HG03175 (cell line): ENCODE results near the gene LAMP1.
"Not testable (repeated sequence)": the region's sequence is repeated elsewhere in the genome, so short reads cannot be mapped to it uniquely, and the experiment has no call there.

Source experiments
- ATAC-seq: cut with Tn5 transposase; IDR thresholded peaks from one replicate; pipeline ENCODE4 v1.9.1; 2021; ENCODE audit warnings: mild to moderate bottlenecking, moderate library complexity; ENCODE audit not compliant: unreplicated experiment

Gene LAMP1

DNA sequence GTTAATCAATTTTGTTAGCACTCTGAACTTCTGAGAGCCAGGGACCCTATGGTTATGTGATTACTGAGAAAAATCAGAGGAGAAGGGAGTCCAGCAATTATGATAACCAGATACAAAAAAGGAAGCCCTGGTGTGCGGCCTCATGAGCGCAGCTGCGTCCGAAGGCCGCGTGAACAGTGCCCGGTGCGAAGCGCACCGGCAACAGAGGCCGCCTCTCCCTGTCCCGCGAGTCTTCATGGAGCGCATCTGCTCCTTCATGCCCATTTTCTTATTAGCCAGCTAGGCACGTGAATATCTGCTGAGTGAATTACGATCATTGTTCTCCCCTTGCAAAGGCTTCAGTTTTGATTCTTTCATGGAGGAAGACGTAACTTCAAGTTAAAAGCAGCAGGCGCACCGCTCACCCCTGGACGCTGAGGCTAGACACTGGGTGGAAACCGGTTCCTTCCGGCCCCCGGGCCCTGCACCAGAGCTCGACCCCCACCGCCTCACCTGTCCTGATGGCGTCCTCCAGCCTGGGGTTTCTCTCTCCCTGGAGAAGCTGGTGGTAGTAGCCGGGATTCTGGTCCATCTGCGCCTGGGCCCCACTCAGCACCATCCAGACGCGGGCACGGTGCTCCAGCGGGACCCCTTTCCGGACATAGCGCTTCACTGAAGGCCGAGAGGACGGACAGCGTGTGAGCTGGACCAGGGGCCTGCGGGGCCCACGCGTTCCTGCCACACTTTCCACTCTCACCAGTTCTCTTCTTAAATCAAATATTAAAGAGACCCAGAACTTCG, 58.0 kb downstream of the LAMP1 start:
- ATAC-seq, result no peak

DNA sequence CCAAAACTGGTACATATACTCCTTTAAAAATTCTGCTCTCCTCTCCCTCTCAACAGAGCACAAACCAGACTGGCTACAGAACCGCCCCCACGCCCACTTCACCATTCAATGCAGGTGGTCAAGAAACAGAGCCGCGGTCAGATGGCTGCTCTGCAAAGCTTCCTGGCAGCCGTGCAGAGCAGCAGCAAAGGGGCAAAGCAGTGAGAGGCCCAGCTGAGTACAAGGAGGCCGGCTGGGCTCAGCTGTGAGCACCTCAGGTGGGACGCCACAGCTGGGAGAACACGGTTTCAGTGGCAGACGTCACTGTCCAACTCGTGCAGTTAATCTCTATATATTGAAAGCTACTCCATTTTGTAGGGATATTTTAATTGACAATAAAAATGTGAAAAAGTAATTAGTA, 58.6 kb downstream of the LAMP1 start:
- no peak for ATAC-seq

DNA sequence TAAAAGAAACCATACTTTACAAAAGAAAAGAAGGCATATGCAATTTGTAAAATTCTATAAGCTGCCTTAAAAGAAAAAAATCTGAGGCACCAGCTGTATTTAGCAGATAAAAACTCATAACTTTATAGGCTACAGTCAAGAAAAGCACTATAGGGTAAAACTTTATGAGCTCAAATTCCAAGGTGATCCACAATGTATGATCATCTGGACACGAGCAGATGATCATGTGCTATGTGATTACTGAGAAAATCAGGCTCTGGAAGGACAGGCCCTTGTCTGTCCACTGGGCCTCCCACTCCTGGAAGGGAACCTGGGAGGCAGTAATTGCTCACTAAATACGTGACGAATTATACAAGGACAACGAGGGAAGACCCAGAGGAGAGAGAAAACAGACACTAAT, 59.6 kb downstream of the LAMP1 start:
- no peak for ATAC-seq

DNA sequence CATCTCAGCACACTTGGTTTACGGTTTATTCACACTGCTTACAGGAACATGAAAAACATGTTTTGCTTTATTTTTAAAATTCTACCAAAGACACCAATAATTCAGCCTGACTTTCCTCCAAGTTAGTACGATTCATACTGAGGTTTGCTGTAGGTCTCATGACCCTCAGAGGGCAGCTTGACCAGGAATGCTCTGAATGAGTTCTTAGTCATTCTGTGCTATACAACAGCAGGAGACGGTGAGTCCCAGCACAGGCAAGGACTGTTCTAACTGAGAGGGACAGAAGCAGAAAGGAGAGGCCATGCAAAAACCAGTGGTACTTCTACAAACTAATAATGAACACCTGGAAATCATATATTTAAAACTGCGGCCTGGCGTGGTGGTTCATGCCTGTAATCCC, 60.5 kb downstream of the LAMP1 start:
- ATAC-seq, result no peak

DNA sequence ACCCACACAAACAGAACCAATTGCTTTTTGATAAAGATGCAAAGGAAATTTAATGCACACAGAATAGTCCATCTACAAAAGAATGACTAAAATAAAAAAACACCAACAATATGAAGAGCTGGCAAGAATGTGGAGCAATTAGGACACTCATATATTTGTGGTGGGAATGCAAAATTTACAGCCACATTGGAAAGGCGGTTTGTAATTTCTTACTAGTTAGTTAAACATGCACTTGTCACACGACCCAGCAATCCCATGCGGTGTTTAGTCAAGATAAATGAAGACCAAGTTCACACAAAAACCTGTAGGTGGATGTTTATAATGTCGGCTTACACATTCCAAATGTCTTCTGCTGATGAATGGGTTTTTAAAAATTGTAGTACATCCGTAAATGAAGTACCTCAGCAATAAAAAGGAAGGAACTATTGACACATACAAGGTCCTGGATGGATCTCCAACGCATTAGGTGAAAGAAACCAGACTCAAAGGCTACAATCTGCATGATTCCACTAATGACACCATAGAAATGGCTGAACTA, 61.7 kb downstream of the LAMP1 start:
- no peak for ATAC-seq

DNA sequence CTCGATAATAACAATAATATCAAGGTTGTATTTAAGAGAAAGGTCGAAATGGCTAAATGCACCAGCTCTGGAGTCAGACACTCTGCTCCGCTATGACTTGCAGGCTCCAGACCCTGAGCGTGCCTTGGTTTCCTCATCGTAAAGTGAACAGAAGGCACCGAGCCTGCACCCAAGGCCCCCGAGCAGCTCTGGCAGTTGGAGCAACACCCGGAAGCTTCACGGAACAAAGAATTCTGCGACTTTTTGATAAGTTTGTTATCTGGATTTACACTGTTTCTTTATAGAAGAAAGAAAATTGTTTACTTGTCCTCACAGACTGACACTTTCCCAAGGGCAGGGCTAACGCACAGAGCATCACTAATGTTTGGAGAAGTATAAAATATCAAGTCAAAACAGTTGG, 62.5 kb downstream of the LAMP1 start:
- ATAC-seq, result no peak

DNA sequence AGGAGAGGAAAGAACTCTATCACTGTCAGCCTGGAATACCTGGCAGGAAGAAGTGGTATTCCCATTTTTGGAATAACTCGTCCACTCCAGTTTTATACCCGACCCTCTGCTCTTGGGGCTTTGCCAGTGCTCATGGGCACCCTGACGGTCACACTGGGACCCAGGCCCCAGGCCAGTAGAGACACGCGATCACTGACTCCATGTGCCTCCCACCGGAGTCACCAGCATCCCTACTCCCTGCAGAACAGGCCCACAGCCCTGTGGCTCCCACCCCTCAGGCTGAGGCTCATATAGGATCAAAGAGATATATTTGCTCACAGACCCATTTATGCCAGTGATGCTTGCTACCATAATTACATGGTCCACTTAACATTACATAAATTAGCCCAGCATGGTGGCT, 63.4 kb downstream of the LAMP1 start:
- no peak for ATAC-seq

DNA sequence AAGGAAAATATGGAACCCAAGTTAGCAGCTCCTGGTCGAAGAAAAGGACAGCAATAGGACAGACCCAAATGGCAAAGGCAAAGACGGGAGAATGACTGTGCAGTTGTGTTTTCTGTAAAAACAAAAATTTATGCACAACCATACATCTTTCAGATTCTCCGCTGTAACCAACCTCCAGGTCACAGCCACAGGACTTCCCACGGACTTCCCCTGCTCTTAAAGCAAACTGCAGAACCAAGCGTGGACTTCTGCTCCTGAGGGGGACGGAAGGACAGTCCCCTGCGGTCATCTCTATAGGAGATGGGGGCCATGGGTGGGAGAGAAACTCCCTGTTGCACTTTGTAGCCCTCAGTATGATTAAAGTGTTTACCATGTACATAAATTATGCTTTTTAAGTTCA, 64.4 kb downstream of the LAMP1 start:
- ATAC-seq, result no peak

DNA sequence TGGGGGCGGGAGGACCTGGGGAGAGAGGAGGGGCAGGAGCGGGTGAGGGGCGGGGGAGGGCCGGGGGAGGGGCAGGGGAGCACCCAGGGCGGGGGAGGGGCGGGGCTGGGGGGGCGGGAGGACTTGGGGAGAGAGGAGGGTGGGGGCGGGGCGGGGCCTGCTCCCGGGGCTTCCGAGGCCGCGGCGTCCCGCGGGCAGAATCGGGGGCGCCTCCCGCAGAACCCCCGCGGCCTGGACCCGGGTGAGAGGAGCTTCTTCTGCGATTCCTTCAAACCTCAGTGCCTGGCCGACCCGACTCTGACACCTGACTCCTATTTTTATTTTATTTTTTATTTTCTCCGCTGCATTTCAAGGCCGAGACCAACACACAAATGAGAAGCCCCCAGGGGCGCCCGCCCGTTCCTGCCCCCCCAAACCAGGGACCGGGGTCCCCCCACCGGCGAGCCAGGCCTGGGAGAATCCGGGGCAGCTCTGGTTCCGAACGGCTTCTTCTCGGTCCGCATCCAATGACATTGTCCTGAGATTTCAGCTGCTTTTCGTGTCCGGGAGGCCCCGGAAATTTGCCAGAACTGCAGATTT, 67.4 kb downstream of the LAMP1 start:
- ATAC-seq, result no peak

DNA sequence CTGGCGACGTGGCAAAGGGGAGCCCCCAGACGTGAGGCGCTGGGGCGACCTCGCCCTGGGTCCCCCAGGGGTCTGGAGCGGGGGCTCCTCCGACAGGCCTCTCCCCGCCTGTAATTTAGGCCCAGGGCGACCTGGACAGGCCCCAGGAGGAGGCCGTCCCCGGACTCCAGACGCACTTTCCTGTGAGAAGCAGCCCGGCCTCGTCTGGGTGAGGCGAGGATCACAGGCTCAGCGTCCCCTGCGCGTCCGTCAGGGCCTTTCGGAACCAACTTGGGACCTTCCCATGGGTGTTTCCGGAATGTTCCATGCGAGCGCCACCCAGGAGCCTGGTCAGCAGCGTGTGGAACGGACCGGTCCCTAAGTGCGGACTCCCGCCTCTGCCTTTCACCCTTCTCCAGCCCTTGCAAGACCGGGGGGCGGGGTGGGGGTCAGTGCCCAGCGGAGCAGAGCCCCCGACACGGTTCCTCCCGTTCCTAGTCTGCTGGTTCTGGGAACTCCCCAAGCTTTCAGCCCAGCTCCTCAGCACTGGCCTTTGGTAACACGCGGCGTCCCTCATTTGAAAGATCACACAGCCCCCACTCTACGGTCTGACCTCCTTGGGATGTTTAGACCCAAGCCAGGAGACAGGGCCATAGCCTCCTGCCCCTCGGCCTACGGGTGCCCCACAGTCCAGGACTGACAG, 68.0 kb downstream of the LAMP1 start:
- ATAC-seq, result no peak

DNA sequence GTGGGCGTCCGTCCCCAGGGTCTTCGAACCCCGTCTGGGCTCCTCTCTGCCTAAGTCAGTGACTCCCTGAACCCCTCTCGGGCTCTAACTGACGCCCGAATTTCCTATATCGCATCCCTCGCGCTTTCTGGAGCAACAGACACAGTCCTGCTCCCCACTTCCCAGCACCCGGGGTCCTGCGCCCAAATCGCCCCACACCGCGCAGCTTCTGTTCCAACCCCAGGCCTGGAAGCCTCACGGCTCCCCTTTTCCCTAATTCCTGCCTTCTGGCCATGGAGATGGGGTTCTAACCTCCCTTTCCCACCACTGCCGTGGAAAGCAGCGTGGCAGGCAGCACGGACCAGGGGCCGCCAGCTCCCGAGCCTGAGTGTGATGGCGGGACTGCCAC, 68.5 kb downstream of the LAMP1 start:
- no peak for ATAC-seq

DNA sequence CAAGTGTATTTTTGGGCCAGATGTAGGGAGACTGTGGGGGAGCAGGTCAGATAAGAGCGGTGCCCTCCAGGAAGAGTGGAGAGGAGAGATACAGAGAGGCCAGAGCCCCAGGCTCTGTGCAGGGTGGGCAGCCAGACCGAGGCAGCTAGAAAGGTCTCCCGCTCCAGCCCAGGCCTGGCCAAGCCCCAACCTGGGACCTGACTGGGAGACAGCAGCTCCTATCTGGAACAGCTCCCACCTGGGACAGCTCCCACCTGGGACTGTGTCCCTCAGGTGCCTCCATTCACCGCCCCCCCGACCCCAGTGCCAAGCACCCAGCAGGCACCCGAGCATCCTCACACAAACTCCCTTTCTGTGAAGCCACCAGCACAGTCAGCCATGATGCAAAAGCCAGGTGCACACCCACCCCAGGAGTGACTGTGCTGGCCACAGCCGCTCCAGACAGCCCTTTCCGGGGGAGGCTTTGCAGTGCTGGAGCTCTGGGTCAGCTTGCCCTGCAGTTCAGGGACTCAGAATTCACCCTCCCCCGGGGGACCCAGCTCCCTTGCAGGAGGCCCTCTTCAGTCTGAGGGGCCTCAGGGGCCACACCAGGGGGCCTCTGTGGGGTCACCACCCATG, 69.0 kb downstream of the LAMP1 start:
- ATAC-seq, result no peak

DNA sequence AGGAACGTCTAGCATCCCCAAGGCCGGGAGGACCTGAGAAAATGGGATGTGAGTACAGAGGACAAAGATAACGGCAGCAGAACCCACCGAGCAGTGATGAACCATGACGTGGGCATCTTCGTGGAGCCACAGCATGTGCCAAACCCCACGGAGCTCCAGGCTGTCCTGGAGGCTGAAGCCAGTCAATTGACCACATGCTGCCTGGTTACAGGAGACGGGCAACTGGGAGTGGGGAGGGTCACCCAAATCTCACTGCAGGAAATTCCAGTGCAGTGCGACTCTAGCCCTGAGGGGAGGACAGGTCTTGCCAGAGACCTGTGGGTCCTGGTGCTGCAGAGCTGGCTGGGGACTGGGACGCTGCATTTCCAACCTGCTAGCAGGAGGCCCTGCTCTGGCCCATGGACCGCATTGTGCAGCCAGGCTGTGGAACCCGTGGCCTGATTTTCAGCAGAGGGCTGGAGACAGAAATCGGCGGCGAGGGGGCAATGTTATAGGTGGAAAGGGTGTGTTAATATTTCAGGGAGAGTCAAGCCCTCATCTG, 70.1 kb downstream of the LAMP1 start:
- ATAC-seq, result no peak

DNA sequence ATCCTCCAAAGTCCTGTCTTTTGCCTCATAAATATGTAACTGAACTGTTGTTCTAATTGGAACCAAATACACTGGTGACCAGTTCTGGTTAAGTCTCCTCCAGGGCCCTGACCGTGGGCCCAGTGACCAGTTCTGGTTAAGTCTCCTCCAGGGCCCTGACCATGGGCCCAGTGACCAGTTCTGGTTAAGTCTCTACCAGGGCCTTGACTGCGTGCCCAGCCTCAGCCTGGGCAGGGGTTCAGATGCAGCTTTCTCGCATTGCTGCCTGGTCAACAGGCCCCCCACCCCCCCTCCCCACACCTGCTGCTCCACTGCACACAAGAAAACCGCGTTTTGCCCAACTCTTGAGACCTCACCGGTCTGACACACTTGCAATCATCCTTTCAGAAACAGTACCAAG, 70.7 kb downstream of the LAMP1 start:
- ATAC-seq, result no peak

DNA sequence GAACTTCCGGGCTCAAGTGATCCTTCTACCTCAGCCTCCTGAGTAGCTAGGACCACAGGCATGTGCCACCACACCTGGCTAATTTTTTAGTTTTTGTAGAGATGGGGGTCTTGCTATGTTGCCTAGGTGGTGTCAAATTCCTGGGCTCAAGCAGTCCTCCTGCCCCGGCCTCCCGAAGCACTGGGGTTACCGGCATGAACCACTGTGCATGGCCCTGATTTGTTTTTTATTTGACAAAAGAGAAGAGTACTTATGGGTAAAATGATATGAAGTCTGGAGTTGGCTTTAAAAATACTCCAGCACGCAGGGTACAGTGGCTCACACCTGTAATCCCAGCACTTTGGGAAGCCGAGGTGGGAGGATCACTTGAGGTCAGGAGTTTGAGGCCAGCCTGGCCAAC, 71.3 kb downstream of the LAMP1 start:
- not testable (repeated sequence) for ATAC-seq

DNA sequence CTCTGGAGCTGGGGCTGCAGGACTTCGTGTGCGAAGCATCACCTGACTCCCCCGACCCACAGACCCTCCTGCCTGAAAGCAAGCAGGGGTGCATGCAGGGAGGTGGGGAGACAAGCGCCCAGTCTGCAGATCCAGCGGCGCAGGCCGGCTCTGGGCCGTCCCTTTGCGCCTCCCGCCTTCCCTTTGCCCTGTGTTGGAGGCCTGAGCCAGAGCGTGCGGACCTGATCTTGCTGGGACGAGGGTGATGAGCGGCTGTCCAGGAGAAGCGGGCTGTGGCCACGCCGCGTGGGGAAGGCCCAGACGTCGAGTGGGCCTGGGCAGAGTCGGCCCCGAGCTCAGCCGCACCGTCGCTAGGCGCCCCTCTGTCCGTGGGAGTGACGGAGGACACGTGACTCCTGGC, 72.2 kb downstream of the LAMP1 start:
- ATAC-seq, result no peak

DNA sequence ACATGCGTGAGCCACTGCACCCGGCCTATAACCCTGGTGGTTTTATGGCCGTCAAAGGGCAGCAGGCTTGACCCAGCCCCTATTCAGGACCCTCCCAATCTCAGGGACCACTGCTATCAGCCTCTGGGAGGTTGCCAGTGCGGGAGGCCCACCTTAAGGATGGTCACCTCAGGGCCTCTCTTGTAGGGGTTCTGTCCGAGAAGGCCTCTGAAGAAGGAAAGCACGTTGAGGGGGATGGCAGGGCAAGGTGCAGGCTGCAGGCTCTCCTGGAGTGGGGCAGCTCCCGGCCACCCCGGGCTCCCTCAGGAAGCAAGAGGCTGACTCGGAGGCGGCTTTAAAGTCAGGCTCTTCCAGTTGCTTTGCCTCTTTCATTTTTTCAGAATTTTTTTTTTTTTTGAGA, 72.8 kb downstream of the LAMP1 start:
- no peak for ATAC-seq

DNA sequence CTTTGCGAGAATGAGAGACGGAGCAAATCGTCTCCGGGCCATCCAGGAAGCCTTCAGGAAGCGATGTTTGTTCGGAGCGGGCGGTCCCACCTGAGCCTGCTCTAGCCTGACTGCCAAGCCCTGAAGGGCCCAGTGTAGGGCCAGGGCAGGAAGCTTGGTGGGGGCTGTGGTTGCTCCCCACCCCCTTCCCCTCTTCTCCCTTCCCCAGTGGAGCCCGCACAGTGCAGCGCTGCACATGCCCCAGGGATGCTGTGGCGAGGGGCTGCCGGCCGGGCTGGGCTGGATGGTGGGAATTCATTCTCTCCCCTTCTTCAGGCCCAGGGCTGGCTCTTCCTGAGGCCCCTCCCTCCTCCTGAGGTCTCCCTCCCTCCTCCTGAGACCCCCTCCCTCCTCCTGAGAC, 74.0 kb downstream of the LAMP1 start:
- ATAC-seq, result no peak

DNA sequence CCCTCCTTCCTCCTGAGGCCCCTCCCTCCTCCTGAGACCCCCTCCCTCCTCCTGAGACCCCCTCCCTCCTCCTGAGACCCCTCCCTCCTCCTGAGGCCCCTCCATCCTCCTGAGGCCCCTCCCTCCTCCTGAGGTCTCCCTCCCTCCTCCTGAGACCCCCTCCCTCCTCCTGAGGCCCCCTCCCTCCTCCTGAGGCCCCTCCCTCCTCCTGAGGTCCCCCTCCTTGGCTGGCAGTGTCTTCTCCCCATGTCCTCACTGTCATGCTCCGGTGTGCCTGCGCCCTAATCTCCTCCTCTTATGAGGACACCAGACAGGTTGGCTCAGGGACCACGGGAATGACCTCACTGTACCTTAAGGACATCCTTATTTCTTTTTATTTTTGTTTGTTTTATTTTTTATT, 74.7 kb downstream of the LAMP1 start:
- ATAC-seq, result not testable (repeated sequence)
